Epithelial cell of proximal tubule (primary cell): ENCODE data around the gene UNC45A. TPM values are rescaled to one million over a fixed set of nuclear protein-coding genes. Genes with fewer than 3 reads are reported as not detected.

Experiments used
- DNase-seq: peaks from one replicate; pipeline ENCODE4 v3.0.0-alpha.2; 2011; ENCODE audit warnings: low read depth
- H3K4me3 ChIP-seq: 2 replicates; pipeline ENCODE4 v1.5.1; 2011; ENCODE audit warnings: low read depth, mild to moderate bottlenecking, low read length
- total RNA-seq: library from RNA; depleted of rRNA; stranded (reverse); fragments of >200 nt; gene quantifications from 2 replicates; pipeline ENCODE4 v1.2.3, GENCODE V29; 2015
- TF ChIP-seq, protein P1 (sequence below): conservative IDR thresholded peaks from 2 replicates; pipeline ENCODE4 v1.5.1; 2012; ENCODE audit warnings: low read depth, mild to moderate bottlenecking, low read length

Gene UNC45A
- total RNA-seq, 1 donor from 2014 or later: 30.8 TPM

DNA sequence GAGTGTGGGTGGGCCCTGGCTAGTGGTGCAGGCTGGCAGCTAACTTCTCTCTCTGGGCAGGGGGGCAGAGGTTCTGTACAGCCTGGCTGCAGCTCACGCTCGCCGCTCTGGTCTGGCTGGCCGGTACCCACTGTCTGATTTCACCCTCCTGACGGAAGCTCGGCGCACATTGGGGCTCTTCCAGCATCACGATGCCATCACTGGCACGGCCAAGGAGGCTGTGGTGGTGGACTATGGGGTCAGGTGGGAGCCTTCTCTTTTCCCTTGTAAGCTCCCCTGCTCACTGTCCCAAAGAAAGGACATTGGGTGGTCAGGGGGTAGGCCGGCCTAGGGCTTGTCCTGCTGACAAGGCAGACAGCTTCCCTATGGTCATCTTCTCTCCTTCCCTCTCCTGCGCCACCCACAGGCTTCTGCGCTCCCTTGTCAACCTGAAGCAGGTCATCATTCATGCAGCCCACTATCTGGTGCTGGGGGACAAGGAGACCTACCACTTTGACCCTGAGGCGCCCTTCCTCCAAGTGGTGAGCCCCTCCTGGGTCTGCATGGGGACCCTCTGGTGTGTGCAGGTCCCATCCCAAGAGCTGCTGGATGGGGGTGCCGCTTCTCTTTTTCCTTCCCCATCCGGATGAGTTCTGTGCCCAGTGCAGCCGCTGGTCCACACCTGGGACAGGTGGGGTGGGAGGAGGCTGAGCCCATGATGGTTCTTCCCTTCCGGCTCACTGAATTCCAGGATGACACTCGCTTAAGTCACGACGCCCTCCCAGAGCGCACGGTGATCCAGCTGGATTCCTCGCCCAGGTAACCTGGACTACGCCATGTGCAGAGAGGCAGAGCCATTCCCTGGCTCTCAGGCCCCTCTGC is 24.4 kb upstream of the UNC45A start:
- DNase-seq: no peak
- TF ChIP-seq, protein P1, sequence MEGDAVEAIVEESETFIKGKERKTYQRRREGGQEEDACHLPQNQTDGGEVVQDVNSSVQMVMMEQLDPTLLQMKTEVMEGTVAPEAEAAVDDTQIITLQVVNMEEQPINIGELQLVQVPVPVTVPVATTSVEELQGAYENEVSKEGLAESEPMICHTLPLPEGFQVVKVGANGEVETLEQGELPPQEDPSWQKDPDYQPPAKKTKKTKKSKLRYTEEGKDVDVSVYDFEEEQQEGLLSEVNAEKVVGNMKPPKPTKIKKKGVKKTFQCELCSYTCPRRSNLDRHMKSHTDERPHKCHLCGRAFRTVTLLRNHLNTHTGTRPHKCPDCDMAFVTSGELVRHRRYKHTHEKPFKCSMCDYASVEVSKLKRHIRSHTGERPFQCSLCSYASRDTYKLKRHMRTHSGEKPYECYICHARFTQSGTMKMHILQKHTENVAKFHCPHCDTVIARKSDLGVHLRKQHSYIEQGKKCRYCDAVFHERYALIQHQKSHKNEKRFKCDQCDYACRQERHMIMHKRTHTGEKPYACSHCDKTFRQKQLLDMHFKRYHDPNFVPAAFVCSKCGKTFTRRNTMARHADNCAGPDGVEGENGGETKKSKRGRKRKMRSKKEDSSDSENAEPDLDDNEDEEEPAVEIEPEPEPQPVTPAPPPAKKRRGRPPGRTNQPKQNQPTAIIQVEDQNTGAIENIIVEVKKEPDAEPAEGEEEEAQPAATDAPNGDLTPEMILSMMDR: no peak
- no peak overlapping the region for H3K4me3 ChIP-seq

DNA sequence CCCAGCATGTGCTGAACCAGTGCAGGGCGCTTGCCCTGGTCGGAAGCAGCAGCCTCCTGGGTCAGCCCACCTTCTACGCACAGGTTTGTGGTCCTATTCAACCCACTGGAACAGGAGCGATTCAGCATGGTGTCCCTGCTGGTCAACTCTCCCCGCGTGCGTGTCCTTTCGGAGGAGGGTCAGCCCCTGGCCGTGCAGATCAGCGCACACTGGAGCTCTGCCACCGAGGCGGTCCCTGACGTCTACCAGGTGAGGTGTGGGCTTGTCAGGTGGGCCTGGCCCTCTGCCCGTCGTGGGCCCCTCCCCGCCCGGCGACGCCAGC is 23.8 kb upstream of the UNC45A start:
- no peak overlapping the region for H3K4me3 ChIP-seq
- TF ChIP-seq, protein P1: no peak
- no peak for DNase-seq

DNA sequence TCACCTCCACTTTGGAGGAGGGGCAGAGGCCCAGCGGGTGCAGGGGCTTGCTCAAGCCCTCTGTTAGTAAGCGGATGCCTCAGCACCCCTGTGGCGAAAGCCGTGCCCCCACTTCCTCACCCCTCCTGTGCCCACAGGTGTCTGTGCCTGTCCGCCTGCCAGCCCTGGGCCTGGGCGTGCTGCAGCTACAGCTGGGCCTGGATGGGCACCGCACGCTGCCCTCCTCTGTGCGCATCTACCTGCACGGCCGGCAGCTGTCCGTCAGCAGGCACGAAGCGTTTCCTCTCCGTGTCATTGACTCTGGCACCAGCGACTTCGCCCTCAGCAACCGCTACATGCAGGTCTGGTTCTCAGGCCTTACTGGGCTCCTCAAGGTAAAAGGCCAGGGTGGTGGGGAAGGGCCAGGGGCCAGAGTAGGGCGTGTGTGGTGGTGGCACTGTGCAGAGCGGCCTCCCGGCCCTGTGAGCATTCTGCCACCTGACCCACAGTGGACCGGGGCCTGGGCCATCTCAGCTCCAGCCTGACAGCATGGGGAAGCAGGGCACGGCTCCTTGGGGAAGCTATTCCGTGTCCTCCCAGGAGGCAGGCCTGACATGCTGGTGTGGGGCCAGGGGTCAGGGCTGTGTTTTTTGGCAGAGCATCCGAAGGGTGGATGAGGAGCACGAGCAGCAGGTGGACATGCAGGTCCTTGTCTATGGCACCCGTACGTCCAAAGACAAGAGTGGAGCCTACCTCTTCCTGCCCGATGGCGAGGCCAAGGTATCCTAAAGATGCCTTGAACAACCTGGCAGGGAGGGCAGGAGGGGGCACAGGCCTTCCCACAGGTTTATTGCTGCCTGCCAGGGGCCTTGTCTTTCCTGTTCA is 22.9 kb upstream of the UNC45A start:
- TF ChIP-seq, protein P1: no peak
- DNase-seq: no peak
- H3K4me3 ChIP-seq: no peak overlapping the region

DNA sequence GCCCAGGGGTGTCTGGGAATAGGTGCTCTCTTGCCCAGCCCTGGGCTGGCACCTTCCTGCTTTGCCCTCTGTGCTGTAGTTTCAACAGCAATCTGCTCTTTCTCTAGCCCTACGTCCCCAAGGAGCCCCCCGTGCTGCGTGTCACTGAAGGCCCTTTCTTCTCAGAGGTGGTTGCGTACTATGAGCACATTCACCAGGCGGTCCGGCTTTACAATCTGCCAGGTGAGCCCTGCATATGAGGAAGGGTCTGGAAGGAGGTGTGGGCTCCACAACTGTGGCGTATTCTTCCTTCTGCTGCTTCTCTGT is 22.4 kb upstream of the UNC45A start:
- no peak for DNase-seq
- TF ChIP-seq, protein P1: no peak
- no peak overlapping the region for H3K4me3 ChIP-seq

DNA sequence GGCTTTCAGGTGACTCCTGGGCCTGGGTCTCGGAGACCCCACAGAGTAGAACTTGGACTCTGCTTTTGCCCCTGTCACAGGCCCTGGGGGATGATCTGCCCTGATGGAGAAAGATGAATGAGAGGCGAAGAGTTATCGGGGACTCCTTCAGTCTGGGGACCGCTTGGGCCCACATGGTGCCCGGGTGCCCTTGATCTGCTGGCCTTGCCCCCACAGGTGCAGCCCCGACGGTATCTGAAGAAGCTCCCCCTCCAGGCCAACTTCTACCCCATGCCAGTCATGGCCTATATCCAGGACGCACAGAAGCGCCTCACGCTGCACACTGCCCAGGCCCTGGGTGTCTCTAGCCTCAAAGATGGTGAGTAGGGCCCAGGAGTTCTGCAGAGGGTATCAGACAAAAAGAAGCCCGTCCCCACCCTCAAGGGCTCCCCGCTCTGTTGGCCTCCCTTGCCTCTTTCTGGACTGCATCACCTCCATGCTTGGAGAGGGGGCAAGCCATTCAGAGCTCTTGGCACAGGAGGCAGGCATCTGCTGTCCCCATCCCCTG is 21.6 kb upstream of the UNC45A start:
- H3K4me3 ChIP-seq: no peak overlapping the region
- DNase-seq: no peak
- TF ChIP-seq, protein P1: no peak

DNA sequence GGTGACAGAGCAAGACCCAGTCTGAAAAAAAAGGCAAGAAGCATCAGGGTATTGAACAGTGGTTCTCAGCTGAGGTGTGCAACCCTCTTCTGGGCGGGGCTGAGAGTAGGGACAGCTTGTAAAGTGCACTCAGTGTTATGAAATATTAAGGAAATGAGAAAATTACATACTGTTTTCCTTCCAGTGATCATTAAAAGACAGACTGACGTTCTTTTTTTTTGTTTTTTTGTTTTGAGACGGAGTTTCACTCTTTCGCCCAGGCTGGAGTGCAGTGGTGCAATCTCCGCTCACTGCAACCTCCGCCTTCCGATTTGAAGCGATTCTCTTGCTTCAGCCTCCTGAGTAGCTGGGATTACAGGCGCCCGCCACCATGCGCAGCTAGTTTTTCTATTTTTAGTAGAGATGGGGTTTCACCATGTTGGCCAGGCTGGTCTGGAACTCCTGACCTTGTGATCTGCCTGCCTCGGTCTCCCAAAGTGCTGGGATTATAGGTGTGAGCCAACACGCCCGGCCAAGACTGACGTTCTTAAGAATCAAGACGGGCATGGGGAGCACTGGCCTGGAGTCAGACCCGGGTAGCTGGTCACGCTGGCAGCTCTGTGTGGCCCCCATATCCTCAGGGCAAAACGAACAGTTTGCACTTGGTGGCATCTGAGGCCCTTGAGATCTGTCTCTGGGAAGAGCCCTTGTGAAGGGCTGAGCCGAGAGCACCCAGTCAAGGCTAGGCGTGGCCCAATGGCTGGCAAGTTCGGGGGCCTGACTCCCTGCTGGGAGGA is 20.6 kb upstream of the UNC45A start:
- DNase-seq: no peak
- TF ChIP-seq, protein P1: no peak
- H3K4me3 ChIP-seq: no peak overlapping the region
